Kidney capillary endothelial cell (primary cell): Measurements from ENCODE around the gene GLIS2.
A peak's percentile ranks its signal among the peaks of the same experiment; 100 is the strongest.
"Not testable (repeated sequence)": the region's sequence is repeated elsewhere in the genome, so short reads cannot be mapped to it uniquely, and the experiment has no call there.

Source experiments
- DNase-seq: peaks from one replicate; pipeline ENCODE4 v3.0.0-alpha.2; 2018; ENCODE audit warnings: low spot score

The GLIS2 gene

DNA sequence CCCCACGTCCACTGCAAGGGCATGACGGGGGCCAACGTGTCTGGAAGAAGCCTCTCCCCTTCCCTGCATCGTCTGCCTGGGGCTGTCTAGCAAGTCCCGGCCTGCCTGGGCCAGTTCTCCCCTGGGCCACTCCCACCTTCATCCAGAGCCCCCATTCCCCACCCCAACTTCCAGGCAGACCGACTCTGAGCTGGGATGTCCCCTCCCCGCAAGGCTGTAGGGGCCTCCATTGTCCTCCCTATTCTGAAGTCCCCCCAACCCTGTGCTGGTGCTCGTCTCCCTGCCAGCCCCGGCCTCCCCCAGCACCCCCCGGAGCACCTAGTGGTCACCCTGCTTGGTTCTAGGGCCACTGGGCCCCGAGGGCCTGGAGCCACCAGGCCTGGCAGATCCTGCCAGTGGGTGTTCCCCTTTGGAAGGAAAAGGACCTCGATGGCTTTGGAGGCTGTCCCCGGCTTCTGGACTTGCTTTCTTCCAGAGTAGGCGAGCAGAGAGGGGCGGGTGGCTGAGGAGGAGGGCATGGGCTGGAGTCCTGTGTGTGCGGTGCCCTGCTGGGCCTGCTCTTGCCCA lies 4.8 kb downstream of the GLIS2 start:
- no peak for DNase-seq

DNA sequence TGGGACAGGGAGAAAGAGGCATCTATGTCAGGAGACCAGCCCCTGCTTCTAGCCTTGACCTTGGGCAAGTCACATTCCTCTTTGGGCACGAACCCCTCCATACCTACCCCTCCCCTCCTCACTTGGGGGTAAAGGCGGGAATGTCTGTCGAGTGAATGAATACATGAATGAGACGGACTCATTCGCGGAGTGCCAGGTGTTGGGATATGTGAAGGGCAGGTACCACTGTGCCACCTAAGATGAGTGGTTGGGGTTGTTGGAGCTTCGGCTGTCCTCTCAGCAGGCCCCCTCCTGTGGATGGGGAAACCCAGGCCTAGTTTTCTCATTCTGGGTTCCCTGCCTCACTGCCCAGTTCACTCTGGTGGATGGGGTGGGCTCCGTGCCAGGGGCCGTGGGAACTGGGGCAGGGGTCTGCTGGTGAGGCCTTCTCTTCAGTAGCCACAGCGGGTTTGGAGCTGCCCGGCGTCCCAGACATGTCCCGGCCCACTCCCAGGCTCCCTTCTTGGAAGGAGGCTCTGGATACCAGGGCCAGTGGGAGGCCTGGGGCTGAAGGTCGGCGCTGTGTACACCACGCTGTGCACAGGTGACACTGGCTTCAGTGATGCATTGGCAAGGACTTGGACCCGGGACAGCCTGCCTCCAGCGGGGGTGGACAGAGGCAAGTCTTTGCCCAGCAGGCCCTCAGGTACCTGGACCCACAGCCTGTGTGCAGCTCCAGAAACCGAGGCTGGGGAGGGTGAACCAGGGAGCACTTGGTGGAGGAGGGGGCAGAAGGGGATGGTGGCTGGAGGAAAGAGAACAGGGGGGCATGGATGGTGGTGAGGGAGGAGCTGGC lies 5.6 kb downstream of the GLIS2 start:
- DNase-seq, result no peak

DNA sequence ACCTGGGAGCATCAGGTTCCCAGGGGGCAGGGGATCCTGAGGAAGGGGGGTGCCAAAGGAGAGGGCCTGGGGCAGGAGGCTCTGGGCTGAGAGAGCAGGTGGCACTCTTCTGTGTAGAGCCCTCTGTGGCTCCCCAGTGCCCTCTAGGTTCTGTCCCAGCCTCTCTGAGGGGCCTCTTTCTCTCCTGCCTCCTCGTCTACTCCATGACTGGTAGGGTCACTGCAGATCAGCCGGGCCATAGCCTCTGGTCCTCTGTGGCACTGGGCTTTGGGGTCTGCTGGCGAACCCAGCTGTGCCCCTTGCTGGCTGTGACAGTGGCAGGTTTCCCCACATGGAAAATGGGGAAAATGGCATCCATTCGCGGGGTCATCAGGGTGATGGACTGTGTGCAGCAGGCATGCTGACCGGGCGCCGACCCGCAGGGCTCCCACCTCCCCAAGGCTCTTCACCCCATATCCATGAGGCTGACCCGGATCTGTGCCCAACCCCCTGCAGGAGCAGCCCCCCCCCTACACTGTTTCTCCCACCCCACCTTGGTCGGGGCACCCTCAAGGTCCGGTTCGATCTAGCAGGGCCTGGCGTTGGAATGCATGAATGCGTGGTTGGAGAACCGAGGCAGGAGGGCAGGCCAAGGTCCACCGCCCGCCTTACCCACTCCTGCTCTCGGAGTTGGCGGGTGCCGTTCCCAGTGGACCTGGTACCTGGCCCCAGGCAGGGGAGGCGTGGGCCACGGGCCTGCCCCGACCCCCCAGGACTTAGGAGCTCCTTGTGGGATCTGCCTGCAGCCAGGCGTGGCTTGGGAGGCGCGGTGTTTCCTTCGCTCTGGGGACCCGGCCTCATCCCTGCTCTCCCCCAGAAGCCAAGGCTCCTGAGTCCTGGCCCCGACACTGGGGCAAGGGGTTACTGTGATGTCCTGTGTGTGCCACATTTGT lies 6.5 kb downstream of the GLIS2 start:
- no peak for DNase-seq

DNA sequence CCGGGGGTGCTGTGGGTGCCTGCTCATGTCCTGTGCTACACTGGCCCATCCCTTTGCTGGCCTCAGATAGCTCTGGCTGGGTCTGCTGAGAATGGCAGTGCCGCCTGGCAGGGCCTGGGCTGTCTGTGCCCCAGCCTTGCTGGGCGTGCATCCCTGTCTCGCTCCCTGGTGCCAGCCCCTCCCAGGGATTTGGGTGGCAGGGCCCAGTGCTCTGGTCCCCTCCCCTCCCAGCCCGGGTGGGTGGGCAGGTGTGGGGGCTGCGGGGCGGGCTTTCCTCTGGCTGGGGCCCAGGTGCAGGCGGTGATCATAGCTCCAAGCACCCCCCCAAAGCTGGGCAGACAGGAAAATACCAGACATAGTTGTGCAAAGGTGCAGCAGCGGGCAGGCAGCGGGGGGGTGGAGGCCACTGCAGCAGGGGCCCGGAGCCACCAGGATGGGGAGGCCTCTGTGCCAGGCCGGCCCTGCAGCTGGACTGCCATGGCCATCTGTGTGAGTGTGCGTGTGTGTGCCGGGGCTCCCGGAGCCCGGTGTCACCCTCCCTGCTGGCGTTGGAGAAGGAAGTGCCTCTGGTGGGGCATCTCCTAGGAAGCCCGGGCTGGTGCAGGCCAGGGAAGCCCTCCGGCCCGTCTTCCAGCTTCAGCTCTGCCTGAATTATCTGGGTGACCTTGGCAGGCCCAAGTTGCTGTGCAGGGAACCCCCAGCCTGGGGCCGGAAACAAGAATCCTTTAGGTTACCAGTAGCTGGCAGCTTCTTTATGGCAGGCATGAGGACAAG lies 7.4 kb downstream of the GLIS2 start:
- DNase-seq, result no peak

DNA sequence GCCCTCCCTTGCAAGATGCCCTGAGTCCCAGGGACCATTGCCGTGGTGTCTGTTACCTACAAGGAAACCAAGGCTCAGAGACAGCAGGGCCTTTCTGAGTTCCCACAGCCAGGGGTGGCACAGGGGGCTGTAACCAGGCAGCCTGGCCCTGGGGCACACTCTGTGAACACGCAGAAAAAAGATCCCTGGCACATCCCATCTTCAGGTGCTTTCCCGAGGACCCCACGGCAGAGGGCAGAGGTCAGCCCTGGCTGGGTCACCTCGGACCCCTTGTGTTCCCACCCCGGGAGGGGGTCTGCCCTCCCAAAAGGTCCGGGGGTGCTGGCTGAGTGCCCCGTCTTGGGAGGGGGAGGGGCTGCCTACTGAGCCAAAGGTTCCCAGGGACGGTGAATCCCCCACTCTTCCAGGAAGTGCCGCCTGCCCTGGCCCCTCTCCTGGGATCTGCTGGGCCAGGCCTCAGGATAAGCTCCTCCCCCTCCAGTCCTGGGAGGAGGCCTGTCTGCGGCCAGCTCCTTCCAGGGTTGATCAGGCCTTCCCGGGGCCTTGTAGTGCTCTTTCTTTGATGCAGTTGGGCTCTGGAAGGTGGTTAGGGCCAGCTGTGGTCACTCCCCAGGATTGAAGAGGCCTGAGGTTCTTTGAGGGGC lies 8.1 kb downstream of the GLIS2 start:
- no peak for DNase-seq

DNA sequence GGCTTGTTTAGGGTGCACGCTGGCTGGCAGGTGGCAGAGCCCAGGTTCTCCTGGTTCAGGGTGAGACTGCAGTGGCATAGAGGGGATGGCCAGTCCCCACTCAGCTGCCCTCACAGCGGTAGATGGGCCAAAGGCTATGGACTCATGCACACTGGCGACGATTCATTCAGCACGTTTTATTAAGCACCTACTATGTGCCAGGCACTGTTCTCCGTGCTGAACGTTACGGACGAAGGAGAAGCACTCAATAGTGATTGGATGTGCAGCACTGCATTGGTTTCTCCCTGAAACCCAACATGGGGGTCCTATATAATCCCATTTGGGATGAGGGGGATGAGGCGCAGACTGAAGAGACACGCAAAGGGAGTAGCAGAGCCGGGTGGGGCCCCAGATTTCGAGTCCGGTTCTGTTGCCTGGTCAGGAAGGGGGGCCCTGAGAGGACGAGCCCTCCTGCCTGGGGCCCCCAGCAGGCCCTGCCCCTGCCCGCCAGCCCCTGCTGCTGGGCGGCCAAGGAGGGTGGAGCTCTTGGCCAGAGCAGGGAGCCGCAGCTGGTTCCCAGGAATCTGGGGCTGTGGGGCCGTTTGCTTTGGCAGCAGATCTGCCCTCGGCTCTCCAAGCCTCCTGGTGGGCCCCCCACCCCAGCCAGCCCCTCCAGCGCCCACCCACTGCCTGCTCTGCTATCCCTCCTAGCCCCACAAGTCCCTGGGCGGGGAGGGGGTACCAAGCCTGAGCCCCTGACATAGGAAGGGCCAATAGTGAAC lies 8.8 kb downstream of the GLIS2 start:
- no peak for DNase-seq

DNA sequence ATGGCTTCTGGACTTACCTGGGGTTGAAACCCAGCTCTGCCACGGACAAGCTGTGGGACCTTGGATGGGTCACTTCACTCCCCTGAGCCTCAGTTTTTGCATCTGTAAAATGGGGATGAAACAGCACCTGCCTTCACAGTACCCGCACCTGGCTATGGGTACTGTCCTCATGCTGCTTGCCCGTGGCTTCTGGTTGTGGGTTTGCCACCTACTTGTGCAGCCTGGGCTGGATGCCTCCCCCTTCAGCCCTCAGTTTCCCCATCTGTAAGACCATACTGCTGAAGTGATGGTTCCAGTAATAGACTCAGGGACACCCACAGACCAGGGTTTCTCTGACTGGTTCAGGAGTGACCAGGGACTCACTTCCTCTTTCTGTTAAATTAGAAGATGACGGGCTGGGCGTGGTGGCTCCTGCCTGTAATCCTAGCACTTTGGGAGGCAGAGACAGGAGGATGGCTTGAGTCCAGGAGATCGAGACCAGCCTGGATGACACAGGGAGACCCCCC lies 9.4 kb downstream of the GLIS2 start:
- no peak for DNase-seq

DNA sequence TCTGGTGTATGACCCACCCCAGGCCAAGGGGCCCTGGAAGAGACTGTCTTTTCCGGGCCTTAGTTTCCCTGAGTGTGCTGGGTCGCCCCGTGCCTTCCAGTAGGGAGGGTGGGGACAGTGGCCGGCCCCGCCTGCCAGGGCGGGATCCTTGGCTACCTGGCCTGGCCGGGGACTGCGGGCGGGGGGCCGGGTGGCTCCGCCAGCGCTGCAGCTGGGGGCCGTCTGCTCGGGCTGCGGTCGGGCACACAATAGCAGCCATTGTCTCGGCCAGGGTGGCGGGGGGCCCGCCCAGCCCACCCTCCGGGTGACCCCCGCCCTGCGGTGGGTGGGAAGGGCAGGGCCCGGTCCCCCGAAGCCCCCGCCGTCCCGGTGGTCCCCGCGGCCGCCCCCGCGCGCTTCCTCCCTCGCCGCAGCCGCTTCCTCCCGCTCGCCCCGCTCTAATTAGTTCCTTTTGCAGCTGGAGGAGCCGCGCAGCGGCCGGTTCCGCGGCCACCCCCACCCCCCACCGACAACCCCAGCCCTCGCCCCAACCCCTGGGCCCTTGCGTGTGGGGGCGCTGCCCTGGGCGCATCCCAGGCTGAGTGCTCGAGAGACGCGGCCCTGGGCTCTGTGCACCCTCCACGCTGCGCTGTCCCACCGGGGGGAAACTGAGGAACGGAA lies 11.6 kb downstream of the GLIS2 start:
- no peak for DNase-seq

DNA sequence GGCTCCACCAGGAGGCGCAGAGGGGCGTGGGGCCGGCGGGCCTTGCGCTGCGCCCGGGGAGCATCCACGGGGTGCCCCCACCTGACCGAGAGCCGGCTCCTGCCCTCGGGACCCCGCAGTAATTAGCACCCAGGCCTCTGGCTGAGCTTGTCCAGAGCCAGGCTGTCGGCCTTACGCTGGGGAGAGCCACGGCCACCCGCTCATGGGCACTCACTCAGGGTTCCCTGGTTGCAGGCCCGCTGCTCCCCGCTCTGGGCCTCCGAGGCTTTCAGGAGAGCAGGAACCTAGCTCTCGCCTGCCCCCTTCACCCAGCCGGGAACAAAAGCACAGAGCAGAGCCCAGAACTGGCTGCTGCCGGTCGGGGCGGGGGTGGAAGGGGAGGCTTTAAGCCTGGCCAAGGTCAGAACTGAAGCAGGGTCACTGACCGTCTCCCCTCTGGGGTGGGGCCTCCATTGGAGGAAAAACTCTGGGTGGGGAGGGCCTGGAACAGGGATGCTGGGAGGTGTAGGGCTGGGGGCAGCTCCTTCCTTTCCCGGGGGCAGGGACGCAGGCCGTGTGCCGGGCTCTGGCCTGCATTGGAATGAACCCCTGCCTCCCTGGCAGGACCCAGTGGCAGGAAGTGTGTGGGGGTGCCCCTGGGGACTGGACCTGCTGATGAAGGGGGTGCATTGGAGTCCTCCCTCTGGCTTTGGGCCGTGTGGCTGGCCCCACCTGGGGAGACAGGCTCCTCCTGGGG lies 12.3 kb downstream of the GLIS2 start:
- DNase-seq, result peak; percentile 70

DNA sequence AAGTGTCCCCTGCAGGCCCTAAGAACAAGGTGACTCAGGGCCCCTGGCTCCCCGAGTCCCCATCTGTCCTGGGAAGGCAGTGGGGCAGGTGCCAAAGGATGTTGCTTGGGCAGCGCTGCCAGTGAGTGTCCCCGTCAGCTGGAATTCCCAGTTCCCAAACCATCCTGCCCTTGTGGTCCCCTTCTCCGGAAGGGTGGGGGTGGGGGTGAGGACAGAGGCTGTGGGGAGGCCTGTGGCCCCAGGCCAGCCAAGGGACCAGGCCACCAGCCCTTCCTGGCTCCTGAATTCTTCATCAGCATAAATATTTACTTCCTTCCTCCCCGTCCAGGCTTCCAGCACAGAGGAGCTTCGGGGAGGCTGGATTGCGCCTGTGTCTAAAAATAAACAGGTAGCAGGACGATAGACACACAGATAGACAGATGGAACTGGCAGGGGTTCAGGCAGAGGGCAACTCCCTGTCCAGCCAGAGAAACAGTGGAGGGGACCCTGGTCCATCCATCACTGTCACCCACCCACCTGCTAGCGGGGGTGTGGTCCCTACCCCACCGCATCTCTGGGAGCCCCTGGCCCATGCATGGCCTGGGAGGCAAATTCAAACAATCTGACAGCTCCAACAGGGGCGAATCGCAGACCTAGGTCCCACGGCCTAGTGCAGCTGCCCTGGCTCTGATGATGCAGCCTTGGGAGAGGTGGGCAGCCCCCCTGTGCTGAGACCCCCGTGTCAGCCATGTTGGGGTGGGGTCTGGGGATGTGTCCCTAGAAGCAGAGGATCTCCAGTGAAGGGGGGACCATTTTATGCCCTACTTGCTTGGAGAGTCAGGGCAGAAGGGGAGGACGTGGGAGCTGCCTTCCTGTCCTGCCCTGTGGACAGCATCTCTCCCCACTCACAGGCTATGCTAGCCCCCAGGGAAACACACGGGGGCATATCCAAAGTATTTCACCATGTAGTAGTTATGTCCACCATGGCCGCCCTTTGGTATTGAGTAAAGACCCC lies 13.2 kb downstream of the GLIS2 start:
- DNase-seq, result peak; percentile 65

DNA sequence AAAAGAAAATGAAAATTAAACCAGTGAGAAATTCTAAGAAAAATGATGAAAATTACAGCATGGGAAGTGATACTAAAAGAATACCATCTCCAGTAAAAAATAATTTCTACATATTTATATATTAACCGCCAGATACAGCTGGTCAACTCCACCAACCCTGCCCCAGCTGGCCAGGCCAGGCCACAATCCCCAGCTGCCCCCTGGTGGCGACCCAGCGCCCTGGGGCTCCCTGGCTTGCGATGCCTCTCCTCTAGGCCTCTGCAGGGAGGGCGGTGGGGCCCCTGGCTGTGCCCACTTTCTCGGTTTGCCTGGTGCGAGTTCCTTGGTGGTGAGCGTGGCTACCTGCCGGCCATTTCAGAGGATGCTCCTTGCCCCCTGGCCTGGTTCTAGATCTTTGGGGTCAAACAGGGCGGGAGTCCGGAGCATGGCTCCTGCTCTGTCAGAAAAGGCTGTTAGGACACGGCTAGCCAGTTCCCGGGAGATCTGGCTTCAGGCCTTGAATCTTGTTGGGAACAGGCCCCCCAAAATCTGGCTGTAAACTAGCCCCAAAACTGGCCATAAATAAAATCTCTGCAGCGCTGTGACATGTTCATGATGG lies 14.5 kb downstream of the GLIS2 start:
- DNase-seq, result peak; percentile 80

DNA sequence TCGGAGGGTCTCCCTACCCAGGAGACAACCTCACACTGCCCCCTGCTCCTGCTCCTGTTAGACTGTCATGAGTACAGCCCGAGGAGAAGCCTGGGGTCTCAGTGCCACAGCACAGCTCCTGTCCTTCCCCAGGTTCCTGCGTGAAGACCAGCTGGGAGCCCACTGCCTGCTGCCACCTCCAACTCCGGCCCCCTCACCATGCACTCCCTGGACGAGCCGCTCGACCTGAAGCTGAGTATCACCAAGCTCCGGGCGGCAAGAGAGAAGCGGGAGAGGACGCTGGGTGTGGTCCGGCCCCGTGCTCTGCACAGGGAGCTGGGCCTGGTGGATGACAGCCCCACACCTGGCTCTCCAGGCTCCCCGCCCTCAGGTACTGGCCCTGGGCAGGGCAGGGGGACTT lies 16.2 kb downstream of the GLIS2 start:
- no peak for DNase-seq

DNA sequence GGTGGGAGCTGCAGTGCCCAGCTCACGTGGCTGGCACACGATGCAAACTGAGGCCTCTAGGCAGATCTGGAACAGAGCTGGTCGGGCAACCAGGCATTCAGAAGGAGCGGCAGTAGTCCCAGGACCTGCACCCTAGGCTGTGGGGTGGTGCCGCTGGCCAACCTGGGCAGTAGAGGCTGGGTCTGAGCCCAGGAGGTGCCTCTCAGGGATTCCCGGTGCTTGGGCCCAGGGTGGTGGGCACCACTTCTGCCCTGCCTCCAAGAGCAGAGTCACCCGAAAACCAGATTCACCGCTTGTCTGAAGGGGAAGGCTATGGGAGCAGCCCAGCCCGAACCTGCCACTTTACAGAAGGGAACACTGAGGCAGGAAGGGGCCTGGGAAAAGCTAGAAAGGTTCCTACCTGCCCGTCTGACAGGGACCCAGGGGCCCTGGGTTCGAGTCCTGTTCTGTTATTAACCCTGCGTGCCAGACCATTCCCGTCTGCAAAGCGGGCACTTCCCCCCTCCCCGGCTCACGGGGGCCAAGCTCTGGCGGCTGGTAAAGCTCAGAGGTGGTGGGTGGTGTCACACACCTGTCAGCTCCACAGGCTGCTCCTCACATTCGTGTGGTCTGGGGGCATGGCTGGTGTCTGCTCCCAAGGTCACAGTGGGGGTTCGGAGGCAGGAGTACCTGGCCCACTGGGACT lies 16.9 kb downstream of the GLIS2 start:
- no peak for DNase-seq

DNA sequence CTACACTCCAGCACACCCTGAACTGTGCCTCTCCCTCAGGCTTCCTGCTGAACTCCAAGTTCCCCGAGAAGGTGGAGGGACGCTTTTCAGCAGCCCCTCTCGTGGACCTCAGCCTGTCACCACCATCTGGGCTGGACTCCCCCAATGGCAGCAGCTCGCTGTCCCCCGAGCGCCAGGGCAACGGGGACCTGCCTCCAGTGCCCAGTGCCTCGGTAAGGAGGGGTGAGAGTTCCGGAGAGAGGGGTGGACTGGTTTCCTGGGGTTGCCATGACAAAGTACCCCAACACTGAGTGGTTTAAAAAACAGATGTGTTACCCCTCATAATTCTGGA lies 17.4 kb downstream of the GLIS2 start:
- DNase-seq, result no peak

DNA sequence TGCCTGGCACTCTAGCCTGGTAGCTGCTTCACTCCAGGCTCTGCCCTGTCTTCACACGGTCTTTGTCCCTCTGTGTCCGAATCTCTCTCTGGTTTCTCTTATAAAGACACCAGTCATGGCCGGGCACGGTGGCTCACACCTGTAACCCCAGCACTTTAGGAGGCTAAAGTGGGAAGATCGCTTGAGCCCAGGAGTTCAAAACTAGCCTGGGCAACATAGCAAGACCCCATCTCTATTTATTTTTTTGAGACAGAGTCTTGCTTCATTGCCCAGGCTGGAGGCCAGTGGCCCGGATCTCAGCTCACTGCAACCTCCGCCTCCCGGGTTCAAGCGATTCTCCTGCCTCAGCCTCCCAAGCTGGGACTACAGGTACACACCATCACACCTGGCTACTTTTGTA lies 17.8 kb downstream of the GLIS2 start:
- DNase-seq, result not testable (repeated sequence)

DNA sequence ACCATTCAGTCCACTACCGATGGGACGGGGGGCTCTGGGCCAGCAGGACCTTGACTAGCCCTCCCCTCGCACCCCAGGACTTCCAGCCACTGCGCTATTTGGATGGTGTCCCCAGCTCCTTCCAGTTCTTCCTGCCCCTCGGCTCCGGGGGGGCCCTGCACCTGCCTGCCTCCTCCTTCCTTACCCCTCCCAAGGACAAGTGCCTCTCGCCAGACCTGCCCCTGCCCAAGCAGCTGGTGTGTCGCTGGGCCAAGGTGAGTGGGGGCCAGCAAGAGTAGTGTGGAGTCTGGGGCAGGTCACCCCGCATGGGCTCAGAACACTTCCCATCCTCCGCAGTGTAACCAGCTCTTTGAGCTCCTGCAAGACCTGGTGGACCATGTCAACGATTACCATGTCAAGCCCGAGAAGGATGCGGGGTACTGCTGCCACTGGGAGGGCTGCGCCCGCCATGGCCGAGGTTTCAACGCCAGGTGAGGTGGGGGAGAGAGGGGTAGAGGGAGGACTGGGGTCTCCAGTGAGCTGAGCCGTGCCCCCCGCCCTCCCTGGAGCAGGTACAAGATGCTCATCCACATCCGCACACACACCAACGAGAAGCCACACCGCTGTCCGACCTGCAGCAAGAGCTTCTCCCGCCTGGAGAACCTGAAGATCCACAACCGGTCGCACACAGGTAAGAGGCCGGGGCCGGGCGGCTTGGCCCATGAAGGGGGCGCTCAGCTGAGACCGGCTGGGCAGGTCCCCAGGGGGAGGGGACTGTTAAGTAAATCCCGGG lies 19.0 kb downstream of the GLIS2 start:
- no peak for DNase-seq
